ENCODE measurements around the gene ABCA2.

DNA sequence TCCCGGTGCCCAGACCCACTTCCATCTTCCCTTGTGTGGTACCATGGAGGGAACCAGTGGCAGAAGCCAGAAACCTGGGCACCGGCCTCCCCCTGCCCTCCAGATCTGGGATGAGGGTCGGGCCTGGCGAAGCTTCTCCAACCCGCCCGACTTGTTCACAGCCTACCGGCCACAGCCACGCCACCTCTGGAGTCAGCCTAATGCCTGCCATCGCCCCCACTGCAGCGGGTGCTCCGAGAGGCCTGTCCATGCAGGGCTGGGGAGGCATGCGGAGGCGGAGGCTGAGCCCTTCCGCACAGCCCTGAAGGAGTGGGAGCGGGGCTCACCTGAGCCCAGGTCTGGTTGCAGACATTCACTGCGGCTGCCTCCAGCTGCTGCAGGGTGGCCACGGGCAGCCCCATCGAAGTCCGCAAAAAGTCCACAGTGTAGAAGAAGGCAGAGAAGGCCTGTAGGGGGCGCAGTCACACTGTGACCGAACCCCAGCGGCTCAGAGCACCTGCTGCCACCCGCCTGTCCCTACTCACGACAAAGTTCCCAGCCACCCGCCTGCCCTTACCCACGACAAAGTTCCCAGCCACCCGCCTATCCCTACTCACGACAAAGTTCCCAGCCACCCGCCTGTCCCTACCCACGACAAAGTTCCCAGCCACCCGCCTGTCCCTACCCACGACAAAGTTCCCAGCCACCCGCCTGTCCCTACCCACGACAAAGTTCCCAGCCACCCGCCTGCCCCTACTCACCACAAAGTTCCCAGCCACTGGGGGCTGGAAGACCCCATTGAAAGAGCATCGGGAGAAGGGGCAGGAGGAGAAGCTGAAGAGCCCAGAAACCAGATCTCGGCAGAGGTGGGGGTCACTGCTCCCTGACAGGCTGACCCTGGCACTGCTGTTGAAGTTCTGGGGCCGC lies 21.8 kb upstream of the ABCA2 start:
- TF ChIP-seq, protein P1, sequence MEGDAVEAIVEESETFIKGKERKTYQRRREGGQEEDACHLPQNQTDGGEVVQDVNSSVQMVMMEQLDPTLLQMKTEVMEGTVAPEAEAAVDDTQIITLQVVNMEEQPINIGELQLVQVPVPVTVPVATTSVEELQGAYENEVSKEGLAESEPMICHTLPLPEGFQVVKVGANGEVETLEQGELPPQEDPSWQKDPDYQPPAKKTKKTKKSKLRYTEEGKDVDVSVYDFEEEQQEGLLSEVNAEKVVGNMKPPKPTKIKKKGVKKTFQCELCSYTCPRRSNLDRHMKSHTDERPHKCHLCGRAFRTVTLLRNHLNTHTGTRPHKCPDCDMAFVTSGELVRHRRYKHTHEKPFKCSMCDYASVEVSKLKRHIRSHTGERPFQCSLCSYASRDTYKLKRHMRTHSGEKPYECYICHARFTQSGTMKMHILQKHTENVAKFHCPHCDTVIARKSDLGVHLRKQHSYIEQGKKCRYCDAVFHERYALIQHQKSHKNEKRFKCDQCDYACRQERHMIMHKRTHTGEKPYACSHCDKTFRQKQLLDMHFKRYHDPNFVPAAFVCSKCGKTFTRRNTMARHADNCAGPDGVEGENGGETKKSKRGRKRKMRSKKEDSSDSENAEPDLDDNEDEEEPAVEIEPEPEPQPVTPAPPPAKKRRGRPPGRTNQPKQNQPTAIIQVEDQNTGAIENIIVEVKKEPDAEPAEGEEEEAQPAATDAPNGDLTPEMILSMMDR (IDR thresholded peaks at IDR 0.05), result no peak
- no peak for TF ChIP-seq POLR2A (IDR thresholded peaks at IDR 0.05)
